Subcutaneous abdominal adipose tissue (tissue), 5 donors: ENCODE results near the gene IL10RB.
A peak's percentile ranks its signal among the peaks of the same experiment; 100 is the strongest.

ENCODE experiments used
- H3K27ac ChIP-seq: one replicate; pipeline ENCODE4 v1.7.0; 2013; ENCODE audit warnings: low read depth, mild to moderate bottlenecking, inconsistent platforms, low read length, moderate library complexity
- H3K27me3 ChIP-seq, 5 donors: one replicate each; pipeline ENCODE4 v1.7.0; 2013; ENCODE audit warnings: low read length in 5 of 5, inconsistent platforms in 1 of 5; ENCODE audit not compliant: control insufficient read depth in 5 of 5, insufficient read depth in 4 of 5
- H3K36me3 ChIP-seq, 5 donors: one replicate each; pipeline ENCODE4 v1.7.0; 2013; ENCODE audit warnings: low read length in 5 of 5; ENCODE audit not compliant: control insufficient read depth in 5 of 5, insufficient read depth in 5 of 5
- H3K4me1 ChIP-seq, 5 donors: one replicate each; pipeline ENCODE4 v1.7.0; 2013; ENCODE audit warnings: low read length in 5 of 5, mild to moderate bottlenecking in 3 of 5, moderate library complexity in 1 of 5; ENCODE audit not compliant: control insufficient read depth in 5 of 5, insufficient read depth in 5 of 5
- H3K4me3 ChIP-seq, 5 donors: one replicate each; pipeline ENCODE4 v1.7.0; 2013; ENCODE audit warnings: low read length in 5 of 5, low read depth in 1 of 5
- H3K9ac ChIP-seq, 5 donors: one replicate each; pipeline ENCODE4 v1.7.0; 2013; ENCODE audit warnings: low read length in 5 of 5, mild to moderate bottlenecking in 4 of 5, moderate library complexity in 3 of 5
- H3K9me3 ChIP-seq, 5 donors: one replicate each; pipeline ENCODE4 v1.7.0; 2013; ENCODE audit warnings: low read length in 5 of 5; ENCODE audit not compliant: control insufficient read depth in 5 of 5
- donor health status: healthy.
- donor health status: healthy.
- donor health status: healthy.
- donor health status: healthy.
- donor health status: healthy.

IL10RB gene

GRCh38 chr21:33293136-33293535 is 27.0 kb downstream of the IL10RB start:
- no peak overlapping the region for H3K4me3 ChIP-seq
- H3K4me1 ChIP-seq, result peaks cover 0 to 14% (median 10%) of the 10 kb centered on the region in 5 donors
- H3K27me3 ChIP-seq, result no peaks in the 10 kb centered on the region
- H3K9me3 ChIP-seq, result no peaks in the 10 kb centered on the region
- peaks cover 5 to 68% (median 62%) of the 10 kb centered on the region in 5 donors for H3K36me3 ChIP-seq
- no peak overlapping the region for H3K27ac ChIP-seq
- H3K9ac ChIP-seq, result no peak overlapping the region

- no peaks in the 10 kb centered on the region for H3K27me3 ChIP-seq
- no peaks in the 10 kb centered on the region for H3K9me3 ChIP-seq
- peaks cover 0 to 10% (median 7%) of the 10 kb centered on the region in 5 donors for H3K4me1 ChIP-seq
- H3K27ac ChIP-seq, result no peak overlapping the region
- no peak overlapping the region for H3K4me3 ChIP-seq
- peaks cover 5 to 63% (median 58%) of the 10 kb centered on the region in 5 donors for H3K36me3 ChIP-seq
- no peak overlapping the region for H3K9ac ChIP-seq
Observed at GRCh38 chr21:33293811-33294216, 27.6 kb downstream of the IL10RB start.

GRCh38 chr21:33296156-33296555 is 30.0 kb downstream of the IL10RB start:
- Histone ChIP-seq H3K27me3 (no peaks in the 10 kb centered on the region), H3K36me3 (peaks cover 5 to 47% (median 43%) of the 10 kb centered on the region in 5 donors), H3K4me3 (no peak overlapping the region), H3K9me3 (no peaks in the 10 kb centered on the region), H3K4me1 (peaks cover 0 to 24% (median 12%) of the 10 kb centered on the region in 5 donors), H3K9ac (no peak overlapping the region), H3K27ac (no peak overlapping the region)

- Histone ChIP-seq H3K27ac (peak overlapping the region; percentile 29), H3K27me3 (no peaks in the 10 kb centered on the region), H3K9ac (no peak overlapping the region), H3K36me3 (peaks cover 5 to 21% (median 16%) of the 10 kb centered on the region in 5 donors), H3K4me1 (peaks cover 0 to 36% (median 16%) of the 10 kb centered on the region in 5 donors), H3K9me3 (no peaks in the 10 kb centered on the region), H3K4me3 (no peak overlapping the region)
Observed at GRCh38 chr21:33299181-33299752, 33.1 kb downstream of the IL10RB start.

- Histone ChIP-seq H3K9ac (peak overlapping the region in 3 of 5 donors; percentile 12 to 19 (median 13)), H3K27me3 (no peaks in the 10 kb centered on the region), H3K4me1 (peaks cover 0 to 36% (median 16%) of the 10 kb centered on the region in 5 donors), H3K27ac (peak overlapping the region; percentile 75), H3K4me3 (no peak overlapping the region), H3K36me3 (peaks cover 5 to 13% (median 10%) of the 10 kb centered on the region in 5 donors), H3K9me3 (no peaks in the 10 kb centered on the region)
Observed at GRCh38 chr21:33300701-33301631, 34.8 kb downstream of the IL10RB start.

GRCh38 chr21:33301632-33302002 is 35.5 kb downstream of the IL10RB start:
- Histone ChIP-seq H3K27ac (peak overlapping the region; percentile 75), H3K4me1 (peaks cover 0 to 36% (median 16%) of the 10 kb centered on the region in 5 donors), H3K27me3 (no peaks in the 10 kb centered on the region), H3K9me3 (no peaks in the 10 kb centered on the region), H3K4me3 (no peak overlapping the region), H3K9ac (peak overlapping the region in 2 of 5 donors; percentile 13 to 19), H3K36me3 (peaks cover 0 to 7% (median 5%) of the 10 kb centered on the region in 5 donors)

GRCh38 chr21:33302055-33302454 is 35.9 kb downstream of the IL10RB start:
- H3K9me3 ChIP-seq, result no peaks in the 10 kb centered on the region
- peak overlapping the region; percentile 75 for H3K27ac ChIP-seq
- no peak overlapping the region for H3K4me3 ChIP-seq
- H3K27me3 ChIP-seq, result no peaks in the 10 kb centered on the region
- peaks cover 0 to 36% (median 16%) of the 10 kb centered on the region in 5 donors for H3K4me1 ChIP-seq
- no peak overlapping the region for H3K9ac ChIP-seq
- peaks cover 0 to 4% (median 1%) of the 10 kb centered on the region in 5 donors for H3K36me3 ChIP-seq

GRCh38 chr21:33302796-33303195 is 36.6 kb downstream of the IL10RB start:
- no peaks in the 10 kb centered on the region for H3K27me3 ChIP-seq
- peaks cover under 1 to 36% (median 16%) of the 10 kb centered on the region in 5 donors for H3K4me1 ChIP-seq
- H3K9ac ChIP-seq, result no peak overlapping the region
- no peaks in the 10 kb centered on the region for H3K9me3 ChIP-seq
- H3K4me3 ChIP-seq, result no peak overlapping the region
- no peak overlapping the region for H3K27ac ChIP-seq
- no peaks in the 10 kb centered on the region for H3K36me3 ChIP-seq

- Histone ChIP-seq H3K36me3 (no peaks in the 10 kb centered on the region), H3K27me3 (no peaks in the 10 kb centered on the region), H3K27ac (no peak overlapping the region), H3K4me1 (peaks cover 0 to 24% (median 9%) of the 10 kb centered on the region in 5 donors), H3K9ac (no peak overlapping the region), H3K4me3 (no peak overlapping the region), H3K9me3 (no peaks in the 10 kb centered on the region)
Observed at GRCh38 chr21:33305344-33305671, 39.1 kb downstream of the IL10RB start.

- H3K9ac ChIP-seq, result no peak overlapping the region
- H3K27ac ChIP-seq, result no peak overlapping the region
- peaks cover 0 to 19% (median 4%) of the 10 kb centered on the region in 5 donors for H3K4me1 ChIP-seq
- H3K9me3 ChIP-seq, result no peaks in the 10 kb centered on the region
- H3K36me3 ChIP-seq, result no peaks in the 10 kb centered on the region
- no peak overlapping the region for H3K4me3 ChIP-seq
- H3K27me3 ChIP-seq, result no peaks in the 10 kb centered on the region
Observed at GRCh38 chr21:33305938-33306337, 39.8 kb downstream of the IL10RB start.
